PFSK-1 (cell line): ENCODE results near the gene GAPDHS. TPM values are rescaled to one million over a fixed set of nuclear protein-coding genes. Genes with fewer than 3 reads are reported as not detected.

ENCODE experiments used
- FOXP2 ChIP-seq: optimal IDR thresholded peaks from 2 replicates; pipeline ENCODE3; 2011; ENCODE audit warnings: borderline replicate concordance, control low read depth, inconsistent platforms; ENCODE audit not compliant: insufficient read depth; ENCODE audit errors: extremely low read length, extremely low read depth
- POLR2AphosphoS5 ChIP-seq: IDR thresholded peaks from 2 replicates; pipeline ENCODE4 v1.6.1; 2012; ENCODE audit warnings: low read depth, mild to moderate bottlenecking, control low read depth, low read length, moderate library complexity
- REST ChIP-seq, 2 experiments: IDR thresholded peaks; 2 replicates each; pipeline versions ENCODE4 v1.6.1 to v1.8.0; 2011 to 2012; ENCODE audit warnings: low read depth in 2 of 2, low read length in 2 of 2, control low read depth in 1 of 2, inconsistent platforms in 1 of 2, mild to moderate bottlenecking in 1 of 2, moderate library complexity in 1 of 2; ENCODE audit not compliant: insufficient read depth in 1 of 2
- SIN3A ChIP-seq: IDR thresholded peaks from 2 replicates; pipeline ENCODE4 v1.6.1; 2012; ENCODE audit warnings: mild to moderate bottlenecking, low read length, moderate library complexity, borderline replicate concordance; ENCODE audit not compliant: insufficient read depth
- TAF1 ChIP-seq: IDR thresholded peaks from 2 replicates; pipeline ENCODE4 v1.6.1; 2012; ENCODE audit warnings: low read length, control low read depth, borderline replicate concordance; ENCODE audit not compliant: insufficient read depth
- polyA plus RNA-seq: library from polyadenylated mRNA; unstranded; fragments of >200 nt; gene quantifications from one replicate; pipeline ENCODE4 v1.2.1, GENCODE V29; 2012; ENCODE audit warnings: low read depth, missing spikeins; ENCODE audit not compliant: insufficient read length

The GAPDHS gene
- not detected for polyA plus RNA-seq

GRCh38 chr19:35533201-35533821 is at the start of gene GAPDHS:
Gene GAPDHS, plus strand, starts transcription at chr19:35533456. Its CDS starts 72 bp downstream, at chr19:35533528.
- TF ChIP-seq POLR2AphosphoS5 (no peak), FOXP2 (no peak), REST (IDR thresholded peaks at IDR 0.05; ENCODE audit: insufficient read depth in 1 of 2, low read depth in 2 of 2, low read length in 2 of 2) (no peak), TAF1 (no peak), SIN3A (no peak)

- no peak for TF ChIP-seq REST (IDR thresholded peaks at IDR 0.05; ENCODE audit: insufficient read depth in 1 of 2, low read depth in 2 of 2, low read length in 2 of 2)
- no peak for TF ChIP-seq POLR2AphosphoS5
- no peak for TF ChIP-seq SIN3A
Observed at GRCh38 chr19:35484252-35485036, 48.8 kb upstream of the GAPDHS start.

- TF ChIP-seq TAF1 (no peak), FOXP2 (no peak), POLR2AphosphoS5 (no peak), SIN3A (no peak), REST (IDR thresholded peaks at IDR 0.05; ENCODE audit: insufficient read depth in 1 of 2, low read depth in 2 of 2, low read length in 2 of 2) (no peak)
Observed at GRCh38 chr19:35486268-35486708, 47.0 kb upstream of the GAPDHS start.

- TF ChIP-seq FOXP2 = no peak
- TF ChIP-seq REST (IDR thresholded peaks at IDR 0.05; ENCODE audit: insufficient read depth in 1 of 2, low read depth in 2 of 2, low read length in 2 of 2) = no peak
Observed at GRCh38 chr19:35487656-35488182, 45.5 kb upstream of the GAPDHS start.
